Activated T-cell treated with anti-CD3 and anti-CD28 coated beads for 4 hours (primary cell): ENCODE data around the gene CXCR4.
"Not testable (repeated sequence)": the region's sequence is repeated elsewhere in the genome, so short reads cannot be mapped to it uniquely, and the experiment has no call there.

Source experiments
- DNase-seq: peaks from one replicate; pipeline ENCODE4 v3.0.0-alpha.2; 2020

Gene CXCR4

GRCh38 chr2:136112317-136113208, 5.4 kb downstream of the CXCR4 start:
- no peak for DNase-seq

GRCh38 chr2:136111711-136112110, 6.2 kb downstream of the CXCR4 start:
- DNase-seq, result no peak

- no peak for DNase-seq
Observed at GRCh38 chr2:136110526-136110925, 7.4 kb downstream of the CXCR4 start.

- no peak for DNase-seq
Observed at GRCh38 chr2:136108463-136108862, 9.5 kb downstream of the CXCR4 start.

- DNase-seq, result no peak
Observed at GRCh38 chr2:136107051-136108033, 10.6 kb downstream of the CXCR4 start.

- no peak for DNase-seq
Observed at GRCh38 chr2:136106505-136106904, 11.4 kb downstream of the CXCR4 start.

- DNase-seq, result no peak
Observed at GRCh38 chr2:136104977-136105376, 13.0 kb downstream of the CXCR4 start.

GRCh38 chr2:136101042-136101441, 16.9 kb downstream of the CXCR4 start:
- no peak for DNase-seq

- no peak for DNase-seq
Observed at GRCh38 chr2:136098441-136098840, 19.5 kb downstream of the CXCR4 start.

- no peak for DNase-seq
Observed at GRCh38 chr2:136093583-136093982, 24.4 kb downstream of the CXCR4 start.

GRCh38 chr2:136091899-136092298, 26.1 kb downstream of the CXCR4 start:
- no peak for DNase-seq

- not testable (repeated sequence) for DNase-seq
Observed at GRCh38 chr2:136087901-136088460, 30.0 kb downstream of the CXCR4 start.

GRCh38 chr2:136086253-136087016, 31.5 kb downstream of the CXCR4 start:
- DNase-seq, result no peak

GRCh38 chr2:136085453-136086209, 32.3 kb downstream of the CXCR4 start:
- DNase-seq, result no peak

GRCh38 chr2:136081582-136082210, 36.3 kb downstream of the CXCR4 start:
- DNase-seq, result no peak

GRCh38 chr2:136080114-136080513, 37.8 kb downstream of the CXCR4 start:
- DNase-seq, result no peak

GRCh38 chr2:136077107-136077506, 40.8 kb downstream of the CXCR4 start:
- no peak for DNase-seq

- no peak for DNase-seq
Observed at GRCh38 chr2:136075476-136075875, 42.5 kb downstream of the CXCR4 start.

GRCh38 chr2:136072621-136073020, 45.3 kb downstream of the CXCR4 start:
- DNase-seq, result no peak

GRCh38 chr2:136071887-136072286, 46.1 kb downstream of the CXCR4 start:
- not testable (repeated sequence) for DNase-seq

- DNase-seq, result no peak
Observed at GRCh38 chr2:136070913-136071312, 47.0 kb downstream of the CXCR4 start.
